GM10266 (cell line): ENCODE measurements around the gene PROZ.
"Not testable (repeated sequence)": the region's sequence is repeated elsewhere in the genome, so short reads cannot be mapped to it uniquely, and the experiment has no call there.

Experiments used
- DNase-seq: peaks from one replicate; pipeline ENCODE4 v3.0.0; 2012; ENCODE audit errors: extremely low spot score
- TF ChIP-seq, protein P1 (sequence below): IDR thresholded peaks from 2 replicates; pipeline ENCODE4 v1.5.1; 2012; ENCODE audit warnings: mild to moderate bottlenecking, low read depth; ENCODE audit not compliant: control insufficient read depth, insufficient read depth; ENCODE audit errors: missing control alignments

PROZ gene

DNA sequence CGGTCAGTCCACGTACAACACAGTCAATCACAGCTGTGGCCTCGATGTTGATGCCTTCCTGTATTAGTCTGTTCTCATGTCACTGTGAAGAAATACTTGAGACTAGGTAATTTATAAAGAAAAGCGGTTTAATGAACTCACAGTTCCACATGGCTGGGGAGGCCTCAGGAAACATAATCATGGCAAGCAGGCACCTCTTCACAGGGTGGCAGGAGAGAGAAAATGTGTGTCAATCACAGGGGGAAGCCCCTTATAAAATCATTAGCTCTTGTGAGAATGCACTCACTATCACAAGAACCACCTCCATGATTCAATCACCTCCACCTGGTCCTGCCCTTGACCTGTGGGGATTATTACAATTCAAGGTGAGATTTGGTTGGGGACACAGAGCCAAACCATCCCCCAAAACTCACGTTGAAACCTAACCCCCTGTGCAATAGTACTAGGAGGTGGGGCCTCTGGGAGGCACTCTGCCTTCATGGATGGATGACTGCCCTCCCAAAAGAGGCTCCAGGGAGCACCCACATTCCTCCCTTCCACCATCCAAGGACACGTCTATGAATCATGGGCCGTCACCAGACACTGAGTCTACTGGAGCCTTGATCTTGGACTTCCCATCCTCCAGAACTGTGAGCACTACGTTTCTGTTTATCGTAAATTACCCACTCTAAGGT, 2.3 kb upstream of the PROZ start:
- DNase-seq: no peak
- TF ChIP-seq, protein P1, sequence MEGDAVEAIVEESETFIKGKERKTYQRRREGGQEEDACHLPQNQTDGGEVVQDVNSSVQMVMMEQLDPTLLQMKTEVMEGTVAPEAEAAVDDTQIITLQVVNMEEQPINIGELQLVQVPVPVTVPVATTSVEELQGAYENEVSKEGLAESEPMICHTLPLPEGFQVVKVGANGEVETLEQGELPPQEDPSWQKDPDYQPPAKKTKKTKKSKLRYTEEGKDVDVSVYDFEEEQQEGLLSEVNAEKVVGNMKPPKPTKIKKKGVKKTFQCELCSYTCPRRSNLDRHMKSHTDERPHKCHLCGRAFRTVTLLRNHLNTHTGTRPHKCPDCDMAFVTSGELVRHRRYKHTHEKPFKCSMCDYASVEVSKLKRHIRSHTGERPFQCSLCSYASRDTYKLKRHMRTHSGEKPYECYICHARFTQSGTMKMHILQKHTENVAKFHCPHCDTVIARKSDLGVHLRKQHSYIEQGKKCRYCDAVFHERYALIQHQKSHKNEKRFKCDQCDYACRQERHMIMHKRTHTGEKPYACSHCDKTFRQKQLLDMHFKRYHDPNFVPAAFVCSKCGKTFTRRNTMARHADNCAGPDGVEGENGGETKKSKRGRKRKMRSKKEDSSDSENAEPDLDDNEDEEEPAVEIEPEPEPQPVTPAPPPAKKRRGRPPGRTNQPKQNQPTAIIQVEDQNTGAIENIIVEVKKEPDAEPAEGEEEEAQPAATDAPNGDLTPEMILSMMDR: no peak

- TF ChIP-seq, protein P1: no peak
- DNase-seq: no peak
Observed at GRCh38 chr13:113157206-113157928, 1.1 kb upstream of the PROZ start.

GRCh38 chr13:113158946-113159345, 498 bp downstream of the PROZ start:
- TF ChIP-seq, protein P1: no peak
- DNase-seq: no peak

- no peak for DNase-seq
- TF ChIP-seq, protein P1: no peak
Observed at GRCh38 chr13:113159701-113160100, 1.3 kb downstream of the PROZ start.

DNA sequence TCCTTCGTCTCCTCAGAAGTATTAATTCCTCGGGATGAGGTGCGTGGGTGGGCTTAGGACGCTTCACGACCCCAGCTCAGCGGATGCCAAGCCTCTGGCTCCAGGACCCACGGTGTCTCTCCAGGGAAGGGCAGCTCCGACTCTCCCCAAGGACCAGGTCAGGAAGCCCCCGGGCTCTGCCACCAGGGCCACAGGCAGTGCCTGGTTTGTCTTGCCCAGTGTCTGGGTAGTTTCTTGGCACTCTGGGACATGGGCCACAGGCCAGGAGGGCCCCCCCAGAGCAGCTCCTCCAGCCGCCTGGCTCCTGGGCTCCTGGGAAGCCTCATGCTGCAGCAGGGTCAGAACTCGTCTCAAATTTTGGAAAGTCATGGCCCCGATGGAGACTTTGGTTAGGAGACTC, 2.5 kb downstream of the PROZ start:
- no peak for DNase-seq
- TF ChIP-seq, protein P1: no peak

- no peak for DNase-seq
- TF ChIP-seq, protein P1: no peak
Observed at GRCh38 chr13:113161433-113161832, 3.0 kb downstream of the PROZ start.

GRCh38 chr13:113161975-113162374, 3.5 kb downstream of the PROZ start:
- not testable (repeated sequence) for DNase-seq
